ENCODE results near the gene SLC4A2.
A peak's percentile ranks its signal among the peaks of the same experiment; 100 is the strongest.

SLC4A2 gene

GRCh38 chr7:151095828-151096475 lies 36.6 kb downstream of the SLC4A2 start:
- DNase-seq (ENCODE audit: low spot score) = no peak

- DNase-seq (ENCODE audit: low spot score) = no peak
Observed at GRCh38 chr7:151099486-151100211, 40.3 kb downstream of the SLC4A2 start.

GRCh38 chr7:151100921-151101320 lies 41.5 kb downstream of the SLC4A2 start:
- DNase-seq (ENCODE audit: low spot score) = no peak

- DNase-seq (ENCODE audit: low spot score) = no peak
Observed at GRCh38 chr7:151101621-151102396, 42.4 kb downstream of the SLC4A2 start.

- no peak for DNase-seq (ENCODE audit: low spot score)
Observed at GRCh38 chr7:151102991-151103390, 43.6 kb downstream of the SLC4A2 start.

- no peak for DNase-seq (ENCODE audit: low spot score)
Observed at GRCh38 chr7:151103973-151104372, 44.6 kb downstream of the SLC4A2 start.

- no peak for DNase-seq (ENCODE audit: low spot score)
Observed at GRCh38 chr7:151104411-151105235, 45.2 kb downstream of the SLC4A2 start.

- DNase-seq (ENCODE audit: low spot score) = no peak
Observed at GRCh38 chr7:151107882-151108281, 48.5 kb downstream of the SLC4A2 start.

GRCh38 chr7:151109094-151110048 lies 50.0 kb downstream of the SLC4A2 start:
- no peak for DNase-seq (ENCODE audit: low spot score)

GRCh38 chr7:151110236-151110940 lies 51.0 kb downstream of the SLC4A2 start:
- no peak for DNase-seq (ENCODE audit: low spot score)

- peak; percentile 83 for DNase-seq (ENCODE audit: low spot score)
Observed at GRCh38 chr7:151110941-151111645, 51.7 kb downstream of the SLC4A2 start.

GRCh38 chr7:151113344-151114150 lies 54.2 kb downstream of the SLC4A2 start:
- DNase-seq (ENCODE audit: low spot score) = no peak

GRCh38 chr7:151114151-151115090 lies 55.0 kb downstream of the SLC4A2 start:
- DNase-seq (ENCODE audit: low spot score) = peak; percentile 74

GRCh38 chr7:151115121-151115835 lies 55.9 kb downstream of the SLC4A2 start:
- peak; percentile 70 for DNase-seq (ENCODE audit: low spot score)

- no peak for DNase-seq (ENCODE audit: low spot score)
Observed at GRCh38 chr7:151115836-151116418, 56.5 kb downstream of the SLC4A2 start.

GRCh38 chr7:151116603-151117440 lies 57.4 kb downstream of the SLC4A2 start:
- no peak for DNase-seq (ENCODE audit: low spot score)
